GM06990 (cell line): Measurements from ENCODE around the gene FGF3.

Experiments
- DNase-seq: peaks from one replicate; pipeline ENCODE4 v3.0.0-alpha.2; 2011; ENCODE audit not compliant: insufficient read length; ENCODE audit errors: extremely low read depth
- H3K27me3 ChIP-seq: replicated peaks from 2 replicates; pipeline ENCODE4 v1.6.0; 2011; ENCODE audit warnings: low read length; ENCODE audit not compliant: control insufficient read depth, insufficient read depth
- H3K36me3 ChIP-seq: 2 replicates; pipeline ENCODE4 v1.5.1; 2011; ENCODE audit warnings: low read length; ENCODE audit not compliant: control insufficient read depth, insufficient read depth
- H3K4me3 ChIP-seq: replicated peaks from 2 replicates; pipeline ENCODE4 v1.5.1; 2011; ENCODE audit warnings: low read depth, mild to moderate bottlenecking, control low read depth, low read length
- TF ChIP-seq, protein P1 (sequence below): IDR thresholded peaks from 2 replicates; pipeline ENCODE4 v1.5.1; 2011; ENCODE audit warnings: low read length, control low read depth, mild to moderate bottlenecking, inconsistent platforms; ENCODE audit not compliant: insufficient read depth, poor library complexity, severe bottlenecking

Gene FGF3

DNA sequence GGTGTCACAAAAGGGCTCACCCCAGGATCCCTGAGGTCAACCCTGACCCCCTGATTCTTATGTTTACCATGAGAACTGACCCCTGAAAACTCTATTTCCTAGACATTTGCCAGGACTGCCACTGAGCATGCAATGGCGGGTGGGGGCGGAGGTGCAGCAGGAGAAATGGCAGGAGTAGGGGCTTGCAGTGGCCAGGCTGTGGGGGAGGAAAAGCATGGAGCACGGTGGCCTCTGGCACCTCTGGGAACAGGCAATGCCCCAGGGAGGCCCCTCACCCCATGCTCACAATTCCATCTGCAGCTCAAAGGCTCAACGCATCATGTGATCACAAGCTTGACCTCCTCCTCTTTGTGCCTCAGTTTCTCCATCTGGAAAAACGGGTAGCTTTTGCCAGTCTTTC is 46.5 kb upstream of the FGF3 start:
- no peaks in the 10 kb centered on the region; the same call in 1 of the 2 replicates for H3K27me3 ChIP-seq
- TF ChIP-seq, protein P1, sequence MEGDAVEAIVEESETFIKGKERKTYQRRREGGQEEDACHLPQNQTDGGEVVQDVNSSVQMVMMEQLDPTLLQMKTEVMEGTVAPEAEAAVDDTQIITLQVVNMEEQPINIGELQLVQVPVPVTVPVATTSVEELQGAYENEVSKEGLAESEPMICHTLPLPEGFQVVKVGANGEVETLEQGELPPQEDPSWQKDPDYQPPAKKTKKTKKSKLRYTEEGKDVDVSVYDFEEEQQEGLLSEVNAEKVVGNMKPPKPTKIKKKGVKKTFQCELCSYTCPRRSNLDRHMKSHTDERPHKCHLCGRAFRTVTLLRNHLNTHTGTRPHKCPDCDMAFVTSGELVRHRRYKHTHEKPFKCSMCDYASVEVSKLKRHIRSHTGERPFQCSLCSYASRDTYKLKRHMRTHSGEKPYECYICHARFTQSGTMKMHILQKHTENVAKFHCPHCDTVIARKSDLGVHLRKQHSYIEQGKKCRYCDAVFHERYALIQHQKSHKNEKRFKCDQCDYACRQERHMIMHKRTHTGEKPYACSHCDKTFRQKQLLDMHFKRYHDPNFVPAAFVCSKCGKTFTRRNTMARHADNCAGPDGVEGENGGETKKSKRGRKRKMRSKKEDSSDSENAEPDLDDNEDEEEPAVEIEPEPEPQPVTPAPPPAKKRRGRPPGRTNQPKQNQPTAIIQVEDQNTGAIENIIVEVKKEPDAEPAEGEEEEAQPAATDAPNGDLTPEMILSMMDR = no peak
- DNase-seq = no peak
- H3K36me3 ChIP-seq = no peaks in the 10 kb centered on the region
- no peak overlapping the region for H3K4me3 ChIP-seq

GRCh38 chr11:69864686-69865661 is 45.8 kb upstream of the FGF3 start:
- Histone ChIP-seq H3K4me3 (no peak overlapping the region), H3K36me3 (no peaks in the 10 kb centered on the region), H3K27me3 (no peaks in the 10 kb centered on the region; the same call in 1 of the 2 replicates)
- TF ChIP-seq, protein P1 = no peak
- no peak for DNase-seq

GRCh38 chr11:69863544-69864200 is 44.5 kb upstream of the FGF3 start:
- TF ChIP-seq, protein P1 = no peak
- H3K36me3 ChIP-seq = no peaks in the 10 kb centered on the region
- DNase-seq = no peak
- no peaks in the 10 kb centered on the region; the same call in 1 of the 2 replicates for H3K27me3 ChIP-seq
- no peak overlapping the region for H3K4me3 ChIP-seq

- no peak for DNase-seq
- H3K4me3 ChIP-seq = no peak overlapping the region
- H3K36me3 ChIP-seq = no peaks in the 10 kb centered on the region
- H3K27me3 ChIP-seq = no peaks in the 10 kb centered on the region; the same call in 1 of the 2 replicates
- TF ChIP-seq, protein P1 = no peak
Observed at GRCh38 chr11:69862797-69863543, 43.8 kb upstream of the FGF3 start.

- TF ChIP-seq, protein P1 = no peak
- DNase-seq = no peak
- H3K4me3 ChIP-seq = no peak overlapping the region
- no peaks in the 10 kb centered on the region for H3K27me3 ChIP-seq
- H3K36me3 ChIP-seq = no peaks in the 10 kb centered on the region
Observed at GRCh38 chr11:69862331-69862771, 43.1 kb upstream of the FGF3 start.
